DOHH2 (cell line): ENCODE measurements around the gene TTC12.

Experiments
- EZH2phosphoT487 ChIP-seq: fragments of 200-600 bp; sonication (generic); IDR thresholded peaks from 2 replicates; pipeline ENCODE4 v1.6.1; 2017; ENCODE audit warnings: borderline replicate concordance, mild to moderate bottlenecking, antibody characterized with exemption, low read length, moderate library complexity, mixed read lengths
- TF ChIP-seq, protein P1 (sequence below): fragments of 200-600 bp; sonication (generic); IDR thresholded peaks from one replicate; pipeline ENCODE4 v1.5.1; 2014; ENCODE audit warnings: antibody characterized with exemption, mild to moderate bottlenecking, low read depth, low read length; ENCODE audit not compliant: poor library complexity, severe bottlenecking

DNA sequence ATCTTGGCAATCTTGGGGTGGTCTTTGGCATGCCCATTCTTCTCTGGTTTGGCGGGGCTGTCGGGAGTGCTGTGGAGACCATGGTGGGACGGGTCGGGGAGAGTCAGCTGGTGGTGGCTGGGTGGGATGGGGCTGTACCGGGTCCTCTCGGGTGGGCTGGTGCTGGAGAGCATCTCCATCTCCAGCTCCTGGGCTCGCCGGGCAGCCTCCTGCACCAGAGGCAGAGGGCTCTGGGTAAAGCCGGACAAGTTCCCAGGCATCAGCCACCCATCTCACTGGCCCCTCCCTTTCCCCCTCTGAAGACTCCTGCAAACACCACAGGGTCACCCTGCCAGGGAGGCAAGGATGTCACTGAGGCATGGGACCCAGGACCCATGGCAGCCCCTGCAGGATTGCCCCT, 98.3 kb downstream of the TTC12 start:
- TF ChIP-seq, protein P1, sequence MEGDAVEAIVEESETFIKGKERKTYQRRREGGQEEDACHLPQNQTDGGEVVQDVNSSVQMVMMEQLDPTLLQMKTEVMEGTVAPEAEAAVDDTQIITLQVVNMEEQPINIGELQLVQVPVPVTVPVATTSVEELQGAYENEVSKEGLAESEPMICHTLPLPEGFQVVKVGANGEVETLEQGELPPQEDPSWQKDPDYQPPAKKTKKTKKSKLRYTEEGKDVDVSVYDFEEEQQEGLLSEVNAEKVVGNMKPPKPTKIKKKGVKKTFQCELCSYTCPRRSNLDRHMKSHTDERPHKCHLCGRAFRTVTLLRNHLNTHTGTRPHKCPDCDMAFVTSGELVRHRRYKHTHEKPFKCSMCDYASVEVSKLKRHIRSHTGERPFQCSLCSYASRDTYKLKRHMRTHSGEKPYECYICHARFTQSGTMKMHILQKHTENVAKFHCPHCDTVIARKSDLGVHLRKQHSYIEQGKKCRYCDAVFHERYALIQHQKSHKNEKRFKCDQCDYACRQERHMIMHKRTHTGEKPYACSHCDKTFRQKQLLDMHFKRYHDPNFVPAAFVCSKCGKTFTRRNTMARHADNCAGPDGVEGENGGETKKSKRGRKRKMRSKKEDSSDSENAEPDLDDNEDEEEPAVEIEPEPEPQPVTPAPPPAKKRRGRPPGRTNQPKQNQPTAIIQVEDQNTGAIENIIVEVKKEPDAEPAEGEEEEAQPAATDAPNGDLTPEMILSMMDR, result no peak
- no peak for TF ChIP-seq EZH2phosphoT487
